ENCODE measurements around the gene THOC3. TPM values are rescaled to one million over a fixed set of nuclear protein-coding genes. Genes with fewer than 3 reads are reported as not detected.
"Not testable (repeated sequence)": the region's sequence is repeated elsewhere in the genome, so short reads cannot be mapped to it uniquely, and the experiment has no call there.

The THOC3 gene
- total and polyA plus RNA-seq, 5 donors from 2014 or later, result 70.6 to 199 (median 127) TPM

DNA sequence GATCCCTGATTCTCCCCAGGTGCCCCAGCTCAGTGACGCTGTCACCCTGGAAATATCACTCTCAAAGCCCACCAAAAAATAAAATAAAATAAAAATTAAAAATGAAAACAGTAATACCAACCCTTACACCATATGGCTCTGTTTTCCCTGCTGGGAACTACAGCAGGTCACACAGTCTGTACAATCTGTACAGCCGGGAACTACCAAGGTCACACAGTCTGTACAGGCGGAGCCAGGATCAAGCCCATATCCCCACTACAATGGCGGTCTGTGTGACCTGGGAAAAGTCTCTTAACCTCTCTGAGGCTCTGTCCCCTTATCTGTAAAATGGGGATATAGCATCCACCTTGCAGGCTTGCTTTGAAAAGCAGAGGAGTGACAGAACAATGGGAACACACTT is 29.4 kb upstream of the THOC3 start:
- not testable (repeated sequence) for ATAC-seq (ENCODE audit: low read depth in 2 of 2); H3K27me3 Mint-ChIP-seq; H3K9me3 ChIP-seq (ENCODE audit: control insufficient read depth in 2 of 2, low read length in 2 of 2)

DNA sequence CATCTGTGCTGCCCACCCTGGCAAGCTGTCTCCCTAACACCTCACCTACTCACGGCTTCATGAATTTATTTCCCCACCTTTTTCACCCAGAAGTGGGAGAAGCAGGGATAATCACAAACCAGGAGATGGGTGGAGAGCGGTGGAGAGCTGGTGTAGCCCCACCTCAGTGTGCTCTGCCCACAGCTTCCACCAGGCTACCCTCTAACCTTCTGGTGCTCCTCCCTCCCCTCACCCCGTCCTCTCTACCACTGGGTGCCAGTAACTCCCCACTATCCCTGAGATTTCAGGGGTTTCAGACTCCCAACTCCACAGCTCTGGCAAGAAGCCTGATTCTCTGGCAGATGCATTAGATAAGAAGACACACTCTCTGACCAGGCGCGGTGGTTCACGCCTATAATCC is 28.7 kb upstream of the THOC3 start:
- H3K4me1 Mint-ChIP-seq; DNase-seq; H3K4me3 Mint-ChIP-seq; H3K4me3 ChIP-seq (ENCODE audit: low read depth, low read length); H3K36me3 Mint-ChIP-seq; H3K4me1 ChIP-seq (ENCODE audit: control insufficient read depth, insufficient read depth, low read length, poor library complexity, severe bottlenecking); H3K27me3 ChIP-seq (ENCODE audit: control insufficient read depth, insufficient read depth, low read length); H3K27ac Mint-ChIP-seq; H3K9me3 ChIP-seq (ENCODE audit: control insufficient read depth in 2 of 2, low read length in 2 of 2); H3K36me3 ChIP-seq (ENCODE audit: control insufficient read depth, insufficient read depth, low read length); H3K27me3 Mint-ChIP-seq; H3K9me3 Mint-ChIP-seq; ATAC-seq (ENCODE audit: low read depth in 2 of 2); H3K27ac ChIP-seq (ENCODE audit: insufficient read depth, low read length, poor library complexity, severe bottlenecking): not testable (repeated sequence)

More for the DNA sequence above, 29.4 kb upstream of the THOC3 start:
- not testable (repeated sequence) for H3K27ac Mint-ChIP-seq; H3K4me1 Mint-ChIP-seq; H3K4me3 Mint-ChIP-seq; H3K27ac ChIP-seq (ENCODE audit: insufficient read depth, low read length, poor library complexity, severe bottlenecking); H3K4me1 ChIP-seq (ENCODE audit: control insufficient read depth, insufficient read depth, low read length, poor library complexity, severe bottlenecking); H3K4me3 ChIP-seq (ENCODE audit: low read depth, low read length); H3K36me3 Mint-ChIP-seq; DNase-seq; H3K9me3 Mint-ChIP-seq; H3K27me3 ChIP-seq (ENCODE audit: control insufficient read depth, insufficient read depth, low read length); H3K36me3 ChIP-seq (ENCODE audit: control insufficient read depth, insufficient read depth, low read length)

DNA sequence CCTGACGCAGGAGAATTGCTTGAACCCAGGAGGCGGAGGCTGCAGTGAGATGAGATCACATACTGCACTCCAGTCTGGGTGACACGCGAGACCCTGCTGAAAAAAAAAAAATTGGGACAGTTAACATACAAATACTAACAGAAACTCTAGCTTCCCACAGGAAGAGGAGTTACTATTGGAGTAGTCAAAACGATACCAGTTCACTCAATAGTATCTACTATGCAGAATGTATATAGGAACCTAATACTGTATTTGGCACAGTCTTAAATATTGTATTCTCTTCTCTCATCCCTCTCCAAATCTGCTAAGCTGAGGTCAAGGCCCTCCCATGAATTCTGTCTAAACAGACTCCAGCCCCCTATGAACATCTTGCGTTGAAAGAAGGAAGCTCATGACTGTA is 27.4 kb upstream of the THOC3 start:
- not testable (repeated sequence) for H3K4me3 Mint-ChIP-seq; H3K36me3 ChIP-seq (ENCODE audit: control insufficient read depth, insufficient read depth, low read length); H3K27me3 ChIP-seq (ENCODE audit: control insufficient read depth, insufficient read depth, low read length); H3K36me3 Mint-ChIP-seq; H3K4me1 Mint-ChIP-seq; H3K27ac Mint-ChIP-seq; H3K9me3 Mint-ChIP-seq; H3K27ac ChIP-seq (ENCODE audit: insufficient read depth, low read length, poor library complexity, severe bottlenecking); H3K4me3 ChIP-seq (ENCODE audit: low read depth, low read length); DNase-seq; H3K4me1 ChIP-seq (ENCODE audit: control insufficient read depth, insufficient read depth, low read length, poor library complexity, severe bottlenecking); H3K27me3 Mint-ChIP-seq; H3K9me3 ChIP-seq (ENCODE audit: control insufficient read depth in 2 of 2, low read length in 2 of 2); ATAC-seq (ENCODE audit: low read depth in 2 of 2)

DNA sequence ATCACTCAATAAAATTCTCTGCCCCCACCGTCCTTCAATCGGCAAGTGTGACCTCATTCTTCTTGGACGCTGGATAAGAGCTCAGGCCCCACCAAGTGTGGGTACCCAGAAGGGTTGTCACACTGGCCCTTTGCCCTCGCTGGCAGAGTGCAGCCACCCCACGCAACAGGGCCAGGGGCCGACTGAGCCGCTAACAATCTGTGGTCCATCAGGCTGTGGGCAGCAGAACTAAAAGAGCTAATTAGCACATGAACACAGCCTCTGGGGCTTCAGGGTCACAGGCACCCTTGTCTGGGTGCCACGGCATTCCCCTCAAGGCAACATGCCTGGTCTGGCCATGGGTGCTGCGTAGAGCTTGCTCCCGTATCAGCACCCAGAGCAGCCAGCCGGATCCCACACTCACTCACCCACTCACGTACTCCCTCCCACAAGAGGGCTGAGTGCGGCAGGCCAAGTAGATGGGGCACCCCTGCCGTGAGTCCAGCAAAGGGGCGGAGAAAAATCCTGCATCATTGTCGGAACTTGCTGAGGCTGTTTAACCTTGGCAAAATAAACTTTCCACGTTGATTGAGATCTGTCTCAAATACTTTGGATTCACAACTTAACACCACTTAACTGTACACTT is 11.4 kb upstream of the THOC3 start:
- not testable (repeated sequence) for H3K27ac ChIP-seq (ENCODE audit: insufficient read depth, low read length, poor library complexity, severe bottlenecking); H3K4me3 Mint-ChIP-seq; H3K36me3 Mint-ChIP-seq; H3K27ac Mint-ChIP-seq; H3K9me3 ChIP-seq (ENCODE audit: control insufficient read depth in 2 of 2, low read length in 2 of 2); H3K4me1 Mint-ChIP-seq; H3K4me1 ChIP-seq (ENCODE audit: control insufficient read depth, insufficient read depth, low read length, poor library complexity, severe bottlenecking); H3K36me3 ChIP-seq (ENCODE audit: control insufficient read depth, insufficient read depth, low read length); DNase-seq; H3K27me3 Mint-ChIP-seq; ATAC-seq (ENCODE audit: low read depth in 2 of 2); H3K9me3 Mint-ChIP-seq; H3K27me3 ChIP-seq (ENCODE audit: control insufficient read depth, insufficient read depth, low read length); H3K4me3 ChIP-seq (ENCODE audit: low read depth, low read length)

DNA sequence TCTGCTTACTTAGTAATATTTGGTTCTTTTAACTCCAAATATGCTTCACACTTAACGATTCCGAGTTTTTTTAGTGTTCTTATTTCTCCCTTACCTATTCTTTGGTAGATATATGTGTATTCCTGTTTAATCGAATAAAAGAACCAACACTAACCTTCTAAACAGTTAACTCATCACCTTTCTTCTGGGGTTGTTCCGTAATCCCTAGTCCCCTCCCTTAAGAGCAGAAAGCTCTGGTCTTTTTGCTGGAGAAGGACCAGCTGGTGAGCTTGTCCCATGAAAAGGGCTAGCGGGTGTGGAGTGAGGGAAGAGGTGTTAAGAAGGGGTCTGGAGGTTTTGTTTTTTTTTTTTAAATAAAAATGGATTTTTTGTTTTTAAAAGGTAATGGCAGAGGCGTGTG is 266 bp upstream of the THOC3 start:
- H3K27me3 ChIP-seq (ENCODE audit: control insufficient read depth, insufficient read depth, low read length); H3K9me3 Mint-ChIP-seq; H3K9me3 ChIP-seq (ENCODE audit: control insufficient read depth in 2 of 2, low read length in 2 of 2); H3K4me1 Mint-ChIP-seq; H3K27ac ChIP-seq (ENCODE audit: insufficient read depth, low read length, poor library complexity, severe bottlenecking); H3K36me3 ChIP-seq (ENCODE audit: control insufficient read depth, insufficient read depth, low read length); H3K4me1 ChIP-seq (ENCODE audit: control insufficient read depth, insufficient read depth, low read length, poor library complexity, severe bottlenecking); H3K27me3 Mint-ChIP-seq; DNase-seq; H3K36me3 Mint-ChIP-seq; H3K27ac Mint-ChIP-seq: not testable (repeated sequence)
- H3K4me3 Mint-ChIP-seq, result peak overlapping the region in 3 of 4 donors; percentile 72 to 87 (median 86)
- peak; percentile 1 to 4 for ATAC-seq (ENCODE audit: low read depth in 2 of 2)
- H3K4me3 ChIP-seq (ENCODE audit: low read depth, low read length), result peak overlapping the region; percentile 62

DNA sequence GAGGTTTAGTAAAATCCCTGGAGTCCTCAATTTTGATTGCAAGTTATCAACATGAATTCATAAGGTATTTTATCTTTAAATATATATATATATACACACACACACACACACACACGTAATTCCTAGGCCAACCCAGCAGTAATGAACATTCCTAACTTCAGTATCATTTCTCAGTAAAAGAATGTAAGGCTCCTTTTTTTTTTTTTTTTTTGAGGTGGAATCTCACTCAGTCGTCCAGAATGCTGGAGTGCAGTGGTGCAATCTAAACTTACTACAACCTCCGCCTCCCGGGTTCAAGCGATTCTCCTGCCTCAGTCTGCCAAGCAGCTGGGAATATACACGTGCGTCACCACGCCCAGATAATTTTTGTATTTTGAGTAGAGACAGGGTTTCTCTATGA is 5.8 kb downstream of the THOC3 start:
- H3K9me3 Mint-ChIP-seq; H3K4me3 Mint-ChIP-seq; H3K9me3 ChIP-seq (ENCODE audit: control insufficient read depth in 2 of 2, low read length in 2 of 2); H3K27ac Mint-ChIP-seq; ATAC-seq (ENCODE audit: low read depth in 2 of 2); H3K4me3 ChIP-seq (ENCODE audit: low read depth, low read length); H3K27me3 ChIP-seq (ENCODE audit: control insufficient read depth, insufficient read depth, low read length); H3K27ac ChIP-seq (ENCODE audit: insufficient read depth, low read length, poor library complexity, severe bottlenecking); H3K27me3 Mint-ChIP-seq; H3K4me1 ChIP-seq (ENCODE audit: control insufficient read depth, insufficient read depth, low read length, poor library complexity, severe bottlenecking); H3K36me3 Mint-ChIP-seq; DNase-seq: not testable (repeated sequence)
- H3K36me3 ChIP-seq (ENCODE audit: control insufficient read depth, insufficient read depth, low read length), result peaks cover 10% of the 10 kb centered on the region
- peaks cover 0 to 10% (median 2%) of the 10 kb centered on the region in 4 donors for H3K4me1 Mint-ChIP-seq

DNA sequence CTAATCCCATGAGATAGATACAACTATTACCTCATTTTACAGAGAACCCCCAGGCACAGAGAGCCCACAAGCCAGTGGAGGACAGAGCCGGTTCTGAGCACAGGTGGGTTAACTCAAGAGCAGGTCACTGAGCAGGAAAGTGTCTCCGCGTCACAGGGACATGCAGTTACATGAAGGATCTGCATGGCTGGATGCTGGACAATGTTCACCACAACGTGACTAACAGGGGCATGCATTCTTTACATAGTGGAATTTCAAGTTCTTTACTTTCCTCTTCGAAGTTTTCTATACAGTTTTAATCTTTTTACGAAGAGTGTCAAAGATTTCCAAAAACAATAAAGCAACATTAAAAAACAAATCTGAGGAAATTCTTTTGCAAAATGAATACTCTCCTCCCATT is 7.9 kb downstream of the THOC3 start:
- H3K27me3 Mint-ChIP-seq; H3K27me3 ChIP-seq (ENCODE audit: control insufficient read depth, insufficient read depth, low read length); H3K36me3 Mint-ChIP-seq; H3K9me3 Mint-ChIP-seq; H3K27ac Mint-ChIP-seq; H3K4me1 Mint-ChIP-seq; H3K4me1 ChIP-seq (ENCODE audit: control insufficient read depth, insufficient read depth, low read length, poor library complexity, severe bottlenecking); H3K4me3 Mint-ChIP-seq; H3K27ac ChIP-seq (ENCODE audit: insufficient read depth, low read length, poor library complexity, severe bottlenecking); H3K4me3 ChIP-seq (ENCODE audit: low read depth, low read length); ATAC-seq (ENCODE audit: low read depth in 2 of 2); DNase-seq; H3K9me3 ChIP-seq (ENCODE audit: control insufficient read depth in 2 of 2, low read length in 2 of 2): not testable (repeated sequence)
- peaks cover 10% of the 10 kb centered on the region for H3K36me3 ChIP-seq (ENCODE audit: control insufficient read depth, insufficient read depth, low read length)

DNA sequence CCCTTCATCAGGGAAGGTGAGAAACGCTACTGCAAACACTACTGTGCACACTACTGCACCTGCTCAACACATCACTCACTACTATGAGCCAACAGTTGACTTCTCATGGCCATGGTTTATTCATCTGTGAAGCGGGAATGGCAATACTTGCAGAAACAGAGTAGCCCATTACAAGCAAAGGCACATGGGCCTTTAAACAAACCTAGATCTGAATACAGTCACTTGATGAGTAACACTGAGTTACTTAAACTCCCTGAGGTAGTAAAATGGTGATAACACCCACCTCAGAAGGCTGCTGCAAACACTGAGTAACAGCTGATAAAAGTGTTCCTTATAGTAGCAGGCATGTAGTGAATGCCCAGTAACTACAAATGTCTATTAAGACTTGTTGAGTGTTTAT is 9.6 kb downstream of the THOC3 start:
- not testable (repeated sequence) for ATAC-seq (ENCODE audit: low read depth in 2 of 2); H3K36me3 Mint-ChIP-seq; H3K9me3 Mint-ChIP-seq

More for the DNA sequence above, 9.6 kb downstream of the THOC3 start:
- H3K27me3 Mint-ChIP-seq; H3K4me3 ChIP-seq (ENCODE audit: low read depth, low read length); DNase-seq; H3K27me3 ChIP-seq (ENCODE audit: control insufficient read depth, insufficient read depth, low read length); H3K4me3 Mint-ChIP-seq; H3K27ac ChIP-seq (ENCODE audit: insufficient read depth, low read length, poor library complexity, severe bottlenecking); H3K4me1 ChIP-seq (ENCODE audit: control insufficient read depth, insufficient read depth, low read length, poor library complexity, severe bottlenecking); H3K9me3 ChIP-seq (ENCODE audit: control insufficient read depth in 2 of 2, low read length in 2 of 2); H3K27ac Mint-ChIP-seq; H3K4me1 Mint-ChIP-seq: not testable (repeated sequence)
- peaks cover 10% of the 10 kb centered on the region for H3K36me3 ChIP-seq (ENCODE audit: control insufficient read depth, insufficient read depth, low read length)

Measured in CD4-positive, CD25-positive, alpha-beta regulatory T cell (primary cell).